ENCODE results near the gene DLEU7. TPM values are rescaled to one million over a fixed set of nuclear protein-coding genes. Genes with fewer than 3 reads are reported as not detected.

Gene DLEU7
- total RNA-seq, 4 donors from 2014 or later, result 0.24 TPM; not detected in 3

DNA sequence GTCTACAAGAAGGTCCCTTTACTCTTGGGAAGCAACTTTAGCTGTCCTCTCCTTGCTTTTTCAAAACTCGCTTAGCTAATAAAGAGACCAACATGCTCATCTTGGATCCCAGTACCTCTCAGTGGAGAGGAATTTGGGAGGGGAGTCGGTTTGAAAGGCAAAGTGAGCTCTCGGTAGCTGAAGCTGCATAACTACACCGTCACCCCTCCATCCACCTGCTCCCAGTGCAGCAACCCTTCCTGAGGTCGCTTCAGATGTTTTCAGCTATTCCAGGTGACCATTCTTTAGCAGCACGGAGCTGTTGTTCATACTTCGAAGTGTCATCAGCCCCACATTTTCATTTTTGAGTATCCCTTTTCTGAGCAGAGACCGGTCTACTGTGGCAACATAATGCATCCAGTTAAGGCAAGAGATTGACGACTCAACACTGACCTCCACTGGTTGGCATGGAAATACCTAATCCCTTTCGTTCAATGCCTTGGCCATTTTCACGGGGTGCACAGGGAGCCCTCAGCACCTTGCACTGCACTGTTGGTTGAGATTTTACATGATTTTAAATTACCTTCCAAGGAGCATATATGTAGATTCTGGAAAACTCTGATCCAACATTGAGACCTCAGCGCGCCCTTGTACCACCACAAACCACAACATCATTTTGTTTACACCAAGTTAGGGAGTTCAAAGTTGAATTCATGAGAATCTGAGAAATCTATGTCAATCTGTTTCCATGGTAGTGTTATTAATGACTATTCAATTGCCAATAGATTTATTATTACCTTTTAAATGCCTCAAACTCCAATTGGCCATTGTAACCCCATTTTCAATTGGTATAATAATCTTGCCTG is 42.2 kb downstream of the DLEU7 start:
- H3K27ac ChIP-seq, result no peak overlapping the region
- DNase-seq (peak; percentile 6 to 20), ATAC-seq (peak; percentile 75 to 95)
- TF ChIP-seq POLR2A (IDR thresholded peaks at IDR 0.05), result no peak
- TF ChIP-seq, protein P1, sequence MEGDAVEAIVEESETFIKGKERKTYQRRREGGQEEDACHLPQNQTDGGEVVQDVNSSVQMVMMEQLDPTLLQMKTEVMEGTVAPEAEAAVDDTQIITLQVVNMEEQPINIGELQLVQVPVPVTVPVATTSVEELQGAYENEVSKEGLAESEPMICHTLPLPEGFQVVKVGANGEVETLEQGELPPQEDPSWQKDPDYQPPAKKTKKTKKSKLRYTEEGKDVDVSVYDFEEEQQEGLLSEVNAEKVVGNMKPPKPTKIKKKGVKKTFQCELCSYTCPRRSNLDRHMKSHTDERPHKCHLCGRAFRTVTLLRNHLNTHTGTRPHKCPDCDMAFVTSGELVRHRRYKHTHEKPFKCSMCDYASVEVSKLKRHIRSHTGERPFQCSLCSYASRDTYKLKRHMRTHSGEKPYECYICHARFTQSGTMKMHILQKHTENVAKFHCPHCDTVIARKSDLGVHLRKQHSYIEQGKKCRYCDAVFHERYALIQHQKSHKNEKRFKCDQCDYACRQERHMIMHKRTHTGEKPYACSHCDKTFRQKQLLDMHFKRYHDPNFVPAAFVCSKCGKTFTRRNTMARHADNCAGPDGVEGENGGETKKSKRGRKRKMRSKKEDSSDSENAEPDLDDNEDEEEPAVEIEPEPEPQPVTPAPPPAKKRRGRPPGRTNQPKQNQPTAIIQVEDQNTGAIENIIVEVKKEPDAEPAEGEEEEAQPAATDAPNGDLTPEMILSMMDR (IDR thresholded peaks at IDR 0.05 in 4 of 5, conservative IDR thresholded peaks at IDR 0.05 in 1 of 5), result peak; percentile 39 to 69 (median 64)
- H3K9me3 ChIP-seq, result no peaks in the 10 kb centered on the region
- in situ Hi-C loops (cut with MboI; ENCODE audit: low sequenced_read_pairs in 4 of 4), result loop anchor here (10.0 to 25.0 kb wide), 3 partner anchors 814 to 839 kb away; partner anchors contain the start of gene TRIM13 (in 1 of the 4)
- H3K4me3 ChIP-seq, result no peak overlapping the region
- no peaks in the 10 kb centered on the region for H3K27me3 ChIP-seq
- intact Hi-C loops (cut with DNase I; ENCODE audit: low total_unique reads), result loop anchor here (2.0 to 10.0 kb wide), 3 partner anchors 267 to 825 kb away; no protein-coding TSS in a partner anchor
- H3K36me3 ChIP-seq, result no peaks in the 10 kb centered on the region
- peaks cover 5 to 15% of the 10 kb centered on the region in 2 donors for H3K4me1 ChIP-seq

DNA sequence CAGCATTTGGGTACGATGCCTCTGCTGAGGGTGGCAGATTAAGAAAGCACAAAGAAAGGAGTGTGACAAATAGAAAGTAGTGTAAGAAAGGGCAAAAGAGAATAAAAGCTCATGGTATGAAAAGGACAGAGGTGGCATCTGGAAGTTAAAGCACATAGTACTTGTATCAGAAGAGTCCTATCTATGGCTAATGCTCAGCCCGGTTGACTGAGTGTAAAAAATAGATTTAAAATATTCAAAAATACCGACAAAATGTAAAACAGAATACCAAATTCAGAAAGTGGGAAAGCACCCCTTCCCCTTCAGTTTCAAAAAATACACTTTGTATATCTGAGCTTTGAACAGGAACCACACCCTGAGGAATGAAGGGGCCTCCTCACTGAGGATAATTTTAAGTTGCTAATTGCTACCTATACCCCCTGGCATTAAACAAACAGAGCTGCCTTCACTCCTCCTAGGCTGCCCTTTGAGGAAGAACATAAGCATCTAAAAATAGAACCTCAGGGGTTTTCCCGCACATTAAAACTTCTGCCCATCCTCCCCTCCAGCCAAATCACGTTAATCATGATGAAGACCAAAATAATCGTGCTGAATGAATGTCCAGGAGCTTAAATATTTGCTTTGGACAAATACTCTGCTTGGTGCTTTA is 43.3 kb downstream of the DLEU7 start:
- no peaks in the 10 kb centered on the region for H3K27me3 ChIP-seq
- H3K36me3 ChIP-seq, result no peaks in the 10 kb centered on the region
- ATAC-seq (no peak), DNase-seq (no peak)
- intact Hi-C loops (cut with DNase I; ENCODE audit: low total_unique reads) (loop anchor here (2.0 to 10.0 kb wide), 3 partner anchors 265 to 823 kb away; no protein-coding TSS in a partner anchor), in situ Hi-C loops (cut with MboI; ENCODE audit: low sequenced_read_pairs in 4 of 4) (loop anchor here (10.0 to 25.0 kb wide), 3 partner anchors 813 to 838 kb away; partner anchors contain the start of gene TRIM13 (in 1 of the 4))
- H3K9me3 ChIP-seq, result no peaks in the 10 kb centered on the region
- no peak overlapping the region for H3K4me3 ChIP-seq
- H3K4me1 ChIP-seq, result peaks cover 5 to 15% of the 10 kb centered on the region in 2 donors
- no peak overlapping the region for H3K27ac ChIP-seq
- no peak for TF ChIP-seq POLR2A (IDR thresholded peaks at IDR 0.05)
- TF ChIP-seq, protein P1 (IDR thresholded peaks at IDR 0.05 in 4 of 5, conservative IDR thresholded peaks at IDR 0.05 in 1 of 5), result no peak

DNA sequence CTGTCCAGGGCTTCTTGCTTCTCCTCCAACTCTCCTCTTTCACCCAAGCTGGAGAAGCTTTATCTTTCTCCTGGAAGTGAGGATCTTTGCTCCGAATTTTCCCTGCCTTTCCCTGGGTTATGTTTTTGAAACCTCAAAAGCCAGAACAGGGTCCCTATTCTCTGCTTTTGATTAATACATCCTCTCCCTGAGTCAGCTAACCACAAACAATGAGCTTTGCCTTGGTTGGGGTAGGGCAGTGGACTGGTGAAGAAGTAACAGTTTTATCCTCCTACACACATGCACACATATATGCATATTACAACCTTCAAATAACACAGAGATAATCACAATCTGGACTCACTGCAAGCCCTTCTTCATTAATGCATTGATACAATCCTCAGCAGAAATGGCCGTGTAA is 44.6 kb downstream of the DLEU7 start:
- in situ Hi-C loops (cut with MboI; ENCODE audit: low sequenced_read_pairs in 4 of 4) (no loop called here), intact Hi-C loops (cut with DNase I; ENCODE audit: low total_unique reads) (no loop called here)
- Histone ChIP-seq H3K4me3 (no peak overlapping the region), H3K9me3 (no peaks in the 10 kb centered on the region), H3K36me3 (no peaks in the 10 kb centered on the region), H3K4me1 (peaks cover 5 to 15% of the 10 kb centered on the region in 2 donors), H3K27ac (no peak overlapping the region), H3K27me3 (no peaks in the 10 kb centered on the region)
- DNase-seq (no peak), ATAC-seq (no peak)
- TF ChIP-seq, protein P1 (IDR thresholded peaks at IDR 0.05 in 4 of 5, conservative IDR thresholded peaks at IDR 0.05 in 1 of 5), result no peak
- no peak for TF ChIP-seq POLR2A (IDR thresholded peaks at IDR 0.05)

DNA sequence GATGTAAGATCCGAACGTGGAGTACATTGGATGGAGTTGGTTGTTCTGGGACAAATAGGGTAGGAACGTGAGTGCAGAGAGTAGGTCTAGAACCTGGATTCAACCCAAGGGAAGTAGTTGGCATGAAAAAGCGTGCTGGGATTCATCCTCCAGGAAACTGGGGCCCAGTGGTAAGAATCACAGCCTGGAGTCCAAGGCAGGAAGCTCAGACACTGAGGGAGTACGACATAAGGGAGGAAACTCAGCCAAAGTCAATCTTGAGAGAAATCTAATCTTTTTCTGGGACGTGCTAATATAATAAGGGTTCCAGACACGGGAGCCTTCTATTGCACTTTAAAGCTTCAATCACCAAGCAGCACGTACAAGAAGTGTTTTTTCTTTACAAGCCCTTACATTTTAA is 46.4 kb downstream of the DLEU7 start:
- no peak for ATAC-seq

More for the DNA sequence above, 46.4 kb downstream of the DLEU7 start:
- in situ Hi-C loops (cut with MboI; ENCODE audit: low sequenced_read_pairs in 4 of 4) (no loop called here), intact Hi-C loops (cut with DNase I; ENCODE audit: low total_unique reads) (no loop called here)
- no peak overlapping the region for H3K27ac ChIP-seq
- no peaks in the 10 kb centered on the region for H3K9me3 ChIP-seq
- H3K4me1 ChIP-seq, result peaks cover 5 to 15% of the 10 kb centered on the region in 2 donors
- TF ChIP-seq, protein P1 (IDR thresholded peaks at IDR 0.05 in 4 of 5, conservative IDR thresholded peaks at IDR 0.05 in 1 of 5), result no peak
- no peak for DNase-seq
- H3K36me3 ChIP-seq, result no peaks in the 10 kb centered on the region
- H3K4me3 ChIP-seq, result no peak overlapping the region
- H3K27me3 ChIP-seq, result no peaks in the 10 kb centered on the region
